K562 (cell line): ENCODE measurements around the gene EPOP.

ENCODE experiments used
- CBX8 ChIP-seq: fragments of 200-600 bp; sonication (generic); IDR thresholded peaks from 2 replicates; pipeline ENCODE4 v1.6.1; 2012; ENCODE audit warnings: borderline replicate concordance, mixed run types, low read depth, mild to moderate bottlenecking, moderate library complexity, mixed read lengths, low read length, control low read depth, inconsistent platforms; ENCODE audit not compliant: poor library complexity, severe bottlenecking; ENCODE audit errors: extremely low read depth
- ELF1 ChIP-seq: fragments of 200-800 bp; sonication (Bioruptor generic); IDR thresholded peaks from 2 replicates; pipeline ENCODE4 v1.6.1; 2016; ENCODE audit warnings: missing genetic modification characterization, missing compliant biosample characterization
- EZH2 ChIP-seq: IDR thresholded peaks from 2 replicates; pipeline ENCODE4 v1.6.1; 2012; ENCODE audit warnings: low read depth, mild to moderate bottlenecking, inconsistent platforms, low read length, borderline replicate concordance
- HCFC1 ChIP-seq: IDR thresholded peaks from 2 replicates; pipeline ENCODE4 v1.6.1; 2012; ENCODE audit warnings: low read depth, low read length, improper control_type of control experiment
- NR3C1 ChIP-seq: sonication (generic); formaldehyde crosslinking; IDR thresholded peaks from 2 replicates; pipeline ENCODE4 v1.8.1; 2022; ENCODE audit warnings: missing genetic modification reagents
- POLR2A ChIP-seq: fragments of 450-650 bp; conservative IDR thresholded peaks from 2 replicates; pipeline ENCODE4 v1.6.1; 2016
- POLR2AphosphoS5 ChIP-seq: IDR thresholded peaks from 2 replicates; pipeline ENCODE4 v1.6.1; 2011; ENCODE audit warnings: mild to moderate bottlenecking, low read depth, low read length, moderate library complexity; ENCODE audit not compliant: control insufficient read depth, insufficient read depth
- RCOR1 ChIP-seq, 2 experiments: IDR thresholded peaks; 2 replicates each; pipeline ENCODE4 v1.6.1; 2012; ENCODE audit warnings: low read depth in 2 of 2, low read length in 2 of 2, borderline replicate concordance in 1 of 2, improper control_type of control experiment in 1 of 2
- SIN3A ChIP-seq, 2 experiments: fragments of 150-350 bp in 1 of 2; IDR thresholded peaks; 2 replicates each; pipeline ENCODE4 v1.6.1; 2011 to 2016; ENCODE audit warnings: borderline replicate concordance in 2 of 2, low read depth in 2 of 2, low read length in 2 of 2, mild to moderate bottlenecking in 2 of 2, moderate library complexity in 2 of 2; ENCODE audit not compliant: control insufficient read depth in 1 of 2
- ZNF232 ChIP-seq: sonication (generic); formaldehyde crosslinking; IDR thresholded peaks from 2 replicates; pipeline ENCODE4 v1.8.0; 2022; ENCODE audit warnings: mild to moderate bottlenecking, missing genetic modification reagents
- ZNF311 ChIP-seq: fragments of 250-450 bp; sonication (Bioruptor Pico); IDR thresholded peaks from 2 replicates; pipeline ENCODE4 v1.4.0; 2020; ENCODE audit warnings: mild to moderate bottlenecking, moderate library complexity
- TF ChIP-seq, protein P1 (sequence below), 2 experiments: fragments of 450-650 bp in 1 of 2; sonication (generic) in 1 of 2; formaldehyde crosslinking in 1 of 2; IDR thresholded peaks; 2 replicates each; pipeline versions ENCODE4 v1.7.1 to v1.9.0; 2016 to 2022; ENCODE audit warnings: inconsistent platforms in 1 of 2, mild to moderate bottlenecking in 1 of 2, missing genetic modification reagents in 1 of 2
- TF ChIP-seq, protein P2 (sequence below), 3 experiments: IDR thresholded peaks in 2 of 3; conservative IDR thresholded peaks in 1 of 3; 2 replicates each; pipeline ENCODE4 v1.5.1; 2011 to 2012; ENCODE audit warnings: low read length in 3 of 3, mild to moderate bottlenecking in 3 of 3, control low read depth in 2 of 3, improper control_type of control experiment in 1 of 3, inconsistent platforms in 1 of 3, low read depth in 1 of 3, mixed read lengths in 1 of 3, moderate library complexity in 1 of 3; ENCODE audit not compliant: insufficient read depth in 2 of 3

GRCh38 chr17:38709104-38709820 lies 34.5 kb upstream of the EPOP start:
- no peak for TF ChIP-seq POLR2AphosphoS5
- no peak for TF ChIP-seq EZH2
- TF ChIP-seq, protein P1, sequence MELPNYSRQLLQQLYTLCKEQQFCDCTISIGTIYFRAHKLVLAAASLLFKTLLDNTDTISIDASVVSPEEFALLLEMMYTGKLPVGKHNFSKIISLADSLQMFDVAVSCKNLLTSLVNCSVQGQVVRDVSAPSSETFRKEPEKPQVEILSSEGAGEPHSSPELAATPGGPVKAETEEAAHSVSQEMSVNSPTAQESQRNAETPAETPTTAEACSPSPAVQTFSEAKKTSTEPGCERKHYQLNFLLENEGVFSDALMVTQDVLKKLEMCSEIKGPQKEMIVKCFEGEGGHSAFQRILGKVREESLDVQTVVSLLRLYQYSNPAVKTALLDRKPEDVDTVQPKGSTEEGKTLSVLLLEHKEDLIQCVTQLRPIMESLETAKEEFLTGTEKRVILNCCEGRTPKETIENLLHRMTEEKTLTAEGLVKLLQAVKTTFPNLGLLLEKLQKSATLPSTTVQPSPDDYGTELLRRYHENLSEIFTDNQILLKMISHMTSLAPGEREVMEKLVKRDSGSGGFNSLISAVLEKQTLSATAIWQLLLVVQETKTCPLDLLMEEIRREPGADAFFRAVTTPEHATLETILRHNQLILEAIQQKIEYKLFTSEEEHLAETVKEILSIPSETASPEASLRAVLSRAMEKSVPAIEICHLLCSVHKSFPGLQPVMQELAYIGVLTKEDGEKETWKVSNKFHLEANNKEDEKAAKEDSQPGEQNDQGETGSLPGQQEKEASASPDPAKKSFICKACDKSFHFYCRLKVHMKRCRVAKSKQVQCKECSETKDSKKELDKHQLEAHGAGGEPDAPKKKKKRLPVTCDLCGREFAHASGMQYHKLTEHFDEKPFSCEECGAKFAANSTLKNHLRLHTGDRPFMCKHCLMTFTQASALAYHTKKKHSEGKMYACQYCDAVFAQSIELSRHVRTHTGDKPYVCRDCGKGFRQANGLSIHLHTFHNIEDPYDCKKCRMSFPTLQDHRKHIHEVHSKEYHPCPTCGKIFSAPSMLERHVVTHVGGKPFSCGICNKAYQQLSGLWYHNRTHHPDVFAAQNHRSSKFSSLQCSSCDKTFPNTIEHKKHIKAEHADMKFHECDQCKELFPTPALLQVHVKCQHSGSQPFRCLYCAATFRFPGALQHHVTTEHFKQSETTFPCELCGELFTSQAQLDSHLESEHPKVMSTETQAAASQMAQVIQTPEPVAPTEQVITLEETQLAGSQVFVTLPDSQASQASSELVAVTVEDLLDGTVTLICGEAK (IDR thresholded peaks at IDR 0.05), result no peak
- TF ChIP-seq, protein P1 (CRISPR knock-in tag; IDR thresholded peaks at IDR 0.05), result no peak
- TF ChIP-seq CBX8, result no peak
- no peak for TF ChIP-seq HCFC1
- no peak for TF ChIP-seq RCOR1 (IDR thresholded peaks at IDR 0.05; ENCODE audit: borderline replicate concordance in 1 of 2, low read depth in 2 of 2, low read length in 2 of 2)
- TF ChIP-seq SIN3A (IDR thresholded peaks at IDR 0.05; ENCODE audit: borderline replicate concordance in 2 of 2, control insufficient read depth in 1 of 2, low read depth in 2 of 2, low read length in 2 of 2), result no peak
- TF ChIP-seq POLR2A, result no peak
- no peak for TF ChIP-seq ZNF232
- TF ChIP-seq, protein P2, sequence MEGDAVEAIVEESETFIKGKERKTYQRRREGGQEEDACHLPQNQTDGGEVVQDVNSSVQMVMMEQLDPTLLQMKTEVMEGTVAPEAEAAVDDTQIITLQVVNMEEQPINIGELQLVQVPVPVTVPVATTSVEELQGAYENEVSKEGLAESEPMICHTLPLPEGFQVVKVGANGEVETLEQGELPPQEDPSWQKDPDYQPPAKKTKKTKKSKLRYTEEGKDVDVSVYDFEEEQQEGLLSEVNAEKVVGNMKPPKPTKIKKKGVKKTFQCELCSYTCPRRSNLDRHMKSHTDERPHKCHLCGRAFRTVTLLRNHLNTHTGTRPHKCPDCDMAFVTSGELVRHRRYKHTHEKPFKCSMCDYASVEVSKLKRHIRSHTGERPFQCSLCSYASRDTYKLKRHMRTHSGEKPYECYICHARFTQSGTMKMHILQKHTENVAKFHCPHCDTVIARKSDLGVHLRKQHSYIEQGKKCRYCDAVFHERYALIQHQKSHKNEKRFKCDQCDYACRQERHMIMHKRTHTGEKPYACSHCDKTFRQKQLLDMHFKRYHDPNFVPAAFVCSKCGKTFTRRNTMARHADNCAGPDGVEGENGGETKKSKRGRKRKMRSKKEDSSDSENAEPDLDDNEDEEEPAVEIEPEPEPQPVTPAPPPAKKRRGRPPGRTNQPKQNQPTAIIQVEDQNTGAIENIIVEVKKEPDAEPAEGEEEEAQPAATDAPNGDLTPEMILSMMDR (IDR thresholded peaks at IDR 0.05 in 2 of 3, conservative IDR thresholded peaks at IDR 0.05 in 1 of 3; ENCODE audit: insufficient read depth in 2 of 3, low read depth in 1 of 3, low read length in 3 of 3), result no peak
- TF ChIP-seq ELF1, result no peak
- no peak for TF ChIP-seq ZNF311 (CRISPR knock-in tag)
- TF ChIP-seq NR3C1 (CRISPR knock-in tag), result no peak
